K562 (cell line): ENCODE measurements around the gene NCF2. TPM values are rescaled to one million over a fixed set of nuclear protein-coding genes. Genes with fewer than 3 reads are reported as not detected.

ENCODE experiments used
- ATAC-seq: fragments of 200-7000 bp; cut with Tn5 transposase; 3 replicates; pipeline ENCODE4 v1.9.1; 2020; ENCODE audit warnings: moderate library complexity
- BruUV-seq: library from RNA; stranded (reverse); fragments of 400-500 nt; replicated peaks from 2 replicates; lab custom pipeline; 2021; lab: Mats Ljungman, UMichigan
- CTCF ChIA-PET: fragments of 300-600 bp; formaldehyde crosslinking; extraction: SDS; loops from one replicate; lab custom pipeline; 2021; ENCODE audit warnings: low intra/inter-chr PET ratio; lab: Yijun Ruan, JAX
- POLR2A ChIA-PET: fragments of 300-600, 350-650 bp; sonication (Branson Sonifier 250); formaldehyde crosslinking; extraction: SDS; loops from one replicate; lab custom pipeline; 2021; ENCODE audit warnings: antibody characterized with exemption, inconsistent platforms; lab: Yijun Ruan, JAX
- DNase-seq, 4 experiments: peaks; one replicate each; pipeline versions ENCODE4 v3.0.0 to v3.0.0-alpha.2; 2011 to 2018; ENCODE audit warnings: low spot score in 3 of 4, mixed read lengths in 3 of 4; ENCODE audit errors: extremely low read depth in 1 of 4
- FAIRE-seq: peaks from 2 replicates; lab custom pipeline; 2011; peaks lifted over from hg19 to GRCh38; lab: Jason Lieb, UNC
- H2AFZ ChIP-seq: 2 replicates; pipeline ENCODE4 v1.6.0; 2011; ENCODE audit warnings: low read depth, low read length, control low read depth, inconsistent platforms
- H3K27ac ChIP-seq: fragments of 200-600 bp; 3 replicates; pipeline ENCODE4 v1.8.0; 2011; ENCODE audit warnings: low read depth, mild to moderate bottlenecking, control low read depth, inconsistent platforms, low read length, moderate library complexity, mixed read lengths; ENCODE audit errors: extremely low read depth
- H3K27me3 ChIP-seq, 2 experiments: fragments of 300-600 bp in 1 of 2; 2 replicates in 1 of 2; 3 replicates in 1 of 2; pipeline versions ENCODE4 v1.6.0 to v1.8.0; 2011; ENCODE audit warnings: inconsistent platforms in 2 of 2, low read length in 2 of 2, mild to moderate bottlenecking in 1 of 2, mixed read lengths in 1 of 2, moderate library complexity in 1 of 2; ENCODE audit not compliant: control insufficient read depth in 2 of 2, insufficient read depth in 2 of 2
- H3K36me3 ChIP-seq: fragments of 300-600 bp; 3 replicates; pipeline ENCODE4 v1.8.0; 2011; ENCODE audit warnings: mild to moderate bottlenecking, low read length, inconsistent platforms; ENCODE audit not compliant: control insufficient read depth, insufficient read depth
- H3K4me1 ChIP-seq, 2 experiments: fragments of 200-600 bp in 1 of 2; replicated peaks in 1 of 2; 2 replicates in 1 of 2; 3 replicates in 1 of 2; pipeline versions ENCODE4 v1.5.1 to v1.8.0; 2011; ENCODE audit warnings: inconsistent platforms in 2 of 2, low read length in 2 of 2, mild to moderate bottlenecking in 1 of 2, mixed read lengths in 1 of 2, moderate library complexity in 1 of 2; ENCODE audit not compliant: control insufficient read depth in 2 of 2, insufficient read depth in 2 of 2
- H3K4me2 ChIP-seq: 2 replicates; pipeline ENCODE4 v1.6.1; 2011; ENCODE audit warnings: low read length, control low read depth, inconsistent platforms, mixed read lengths; ENCODE audit not compliant: insufficient read depth
- H3K4me3 ChIP-seq: fragments of 200-600 bp; sonication (generic), shearing (Covaris generic); 2 replicates; pipeline ENCODE4 v1.5.1; 2016; ENCODE audit warnings: control low read depth, inconsistent platforms
- H3K79me2 ChIP-seq: fragments of 200-600 bp; 3 replicates; pipeline ENCODE4 v1.8.0; 2011; ENCODE audit warnings: low read length, inconsistent platforms; ENCODE audit not compliant: control insufficient read depth, insufficient read depth
- H3K9ac ChIP-seq, 2 experiments: 2 replicates each; pipeline versions ENCODE4 v1.6.0 to v1.6.1; 2011; ENCODE audit warnings: low read depth in 2 of 2, low read length in 2 of 2, control low read depth in 1 of 2, inconsistent platforms in 1 of 2, mild to moderate bottlenecking in 1 of 2, mixed read lengths in 1 of 2; ENCODE audit not compliant: insufficient read depth in 1 of 2
- H3K9me1 ChIP-seq: one replicate; pipeline ENCODE4 v1.6.0; 2011; ENCODE audit warnings: inconsistent platforms, mild to moderate bottlenecking, low read length, moderate library complexity; ENCODE audit not compliant: control insufficient read depth, insufficient read depth
- H3K9me3 ChIP-seq: replicated peaks from 2 replicates; pipeline ENCODE4 v1.5.1; 2011; ENCODE audit warnings: low read depth, low read length, inconsistent platforms; ENCODE audit not compliant: control insufficient read depth, insufficient read depth
- H4K20me1 ChIP-seq: replicated peaks from 2 replicates; pipeline ENCODE4 v1.6.1; 2011; ENCODE audit warnings: low read length, inconsistent platforms, mixed read lengths; ENCODE audit not compliant: control insufficient read depth, insufficient read depth
- CEBPB ChIP-seq: fragments of 450-650 bp; IDR thresholded peaks from 2 replicates; pipeline ENCODE4 v1.6.1; 2016; ENCODE audit warnings: missing genetic modification characterization, missing compliant biosample characterization
- CEBPG ChIP-seq, 3 experiments: fragments of 200-800 bp in 1 of 3; sonication (Bioruptor generic) in 1 of 3; sonication (generic) in 1 of 3; formaldehyde crosslinking in 1 of 3; IDR thresholded peaks in 2 of 3; conservative IDR thresholded peaks in 1 of 3; 2 replicates each; pipeline versions ENCODE4 v1.6.1 to v1.8.0; 2016 to 2022; ENCODE audit warnings: missing compliant biosample characterization in 2 of 3, missing genetic modification characterization in 2 of 3, mild to moderate bottlenecking in 1 of 3, missing genetic modification reagents in 1 of 3
- CREM ChIP-seq: IDR thresholded peaks from 2 replicates; pipeline ENCODE4 v1.6.1; 2014; ENCODE audit warnings: antibody characterized with exemption, low read depth
- DDX20 ChIP-seq: fragments of 450-650 bp; IDR thresholded peaks from 2 replicates; pipeline ENCODE4 v1.6.1; 2016; ENCODE audit warnings: missing genetic modification characterization, low read depth, mild to moderate bottlenecking, missing compliant biosample characterization, moderate library complexity
- MAFK ChIP-seq: IDR thresholded peaks from 2 replicates; pipeline ENCODE4 v1.6.1; 2011; ENCODE audit warnings: low read length, improper control_type of control experiment
- MCM2 ChIP-seq: fragments of 450-650 bp; IDR thresholded peaks from 2 replicates; pipeline ENCODE4 v1.6.1; 2017; ENCODE audit warnings: low read depth, mild to moderate bottlenecking
- MCM3 ChIP-seq: fragments of 450-650 bp; IDR thresholded peaks from 2 replicates; pipeline ENCODE4 v1.6.1; 2016
- NFATC3 ChIP-seq: fragments of 450-650 bp; IDR thresholded peaks from 2 replicates; pipeline ENCODE4 v1.6.1; 2017; ENCODE audit warnings: mild to moderate bottlenecking
- NR0B1 ChIP-seq: fragments of 450-650 bp; IDR thresholded peaks from one replicate; pipeline ENCODE4 v1.6.1; 2018; ENCODE audit warnings: mild to moderate bottlenecking, moderate library complexity; ENCODE audit not compliant: partially characterized antibody
- NR1H2 ChIP-seq: sonication (generic); formaldehyde crosslinking; IDR thresholded peaks from 2 replicates; pipeline ENCODE4 v1.4.0; 2020; ENCODE audit warnings: mild to moderate bottlenecking, missing genetic modification reagents
- USF1 ChIP-seq: sonication (generic); formaldehyde crosslinking; IDR thresholded peaks from 2 replicates; pipeline ENCODE4 v1.9.0; 2022; ENCODE audit warnings: mild to moderate bottlenecking, missing genetic modification reagents
- ZBTB34 ChIP-seq: fragments of 250-450 bp; sonication (Bioruptor Pico); IDR thresholded peaks from 2 replicates; pipeline ENCODE4 v1.8.0; 2021; ENCODE audit warnings: mild to moderate bottlenecking, moderate library complexity
- ZHX1 ChIP-seq: fragments of 150-350 bp; conservative IDR thresholded peaks from 2 replicates; pipeline ENCODE4 v1.6.1; 2014; ENCODE audit warnings: low read length
- ZNF584 ChIP-seq: fragments of 200-800 bp; sonication (Bioruptor generic); IDR thresholded peaks from 2 replicates; pipeline ENCODE4 v1.6.1; 2016; ENCODE audit warnings: low read depth, mild to moderate bottlenecking, missing genetic modification characterization, missing compliant biosample characterization
- WGBS: fragments of 100-300 bp; shearing (Covaris generic); methylation state at CpG from one replicate; pipeline ENCODE4 v1.1.6; 2016; ENCODE audit warnings: low coverage, mixed read lengths; ENCODE audit not compliant: insufficient coverage; ENCODE audit errors: missing lambda C conversion rate; 5-methylcytosine and 5-hydroxymethylcytosine counted together
- in situ Hi-C: fragments of 300-500 bp; cut with MboI; formaldehyde crosslinking; loops from 4 replicates; pipeline ENCODE4 v1.15.0; 2018; ENCODE audit warnings: inconsistent platforms, mixed read lengths
- intact Hi-C: fragments of 100-400 bp; cut with micrococcal nuclease; formaldehyde crosslinking; loops from 2 replicates; pipeline ENCODE4 v1.14.2; 2022
- polyA plus RNA-seq, 8 experiments: library from polyadenylated mRNA; depleted of rRNA in 4 of 8; stranded (reverse) in 5 of 8; unstranded in 3 of 8; fragments of >200 nt; fragmentation: Nextera tagmentation in 2 of 8; fragmentation: Illumina TruSeq in 1 of 8; extraction: Ambion mirVana in 2 of 8; extraction: Trizol in 1 of 8; gene quantifications; 2 replicates each; pipeline versions ENCODE4 v1.2.1 to v1.2.3, GENCODE V29; 2011 to 2014; ENCODE audit warnings: inconsistent platforms in 1 of 8, missing spikeins in 1 of 8
- total RNA-seq, 7 experiments: library from RNA; depleted of rRNA in 6 of 7; stranded (reverse); fragments of >200 nt in 6 of 7; fragmentation: Illumina TruSeq in 2 of 7; extraction: Trizol in 2 of 7; gene quantifications; 2 replicates each; pipeline versions ENCODE4 v1.2.1 to v1.2.3, GENCODE V29; 2011 to 2021; ENCODE audit warnings: low replicate concordance in 1 of 7

Gene NCF2
- total and polyA plus RNA-seq, 9 of the 15 experiments (the other 6 are each of a cell fraction or from before 2014, with no cell fraction given): 0.07 to 0.54 (median 0.16) TPM; not detected in 3

GRCh38 chr1:183632964-183633363, 42.7 kb upstream of the NCF2 start (continued):
- TF ChIP-seq MCM3: no peak
- no peak for TF ChIP-seq MAFK
- no peak for TF ChIP-seq NR0B1
- TF ChIP-seq ZNF584 (CRISPR knock-in tag): no peak

GRCh38 chr1:183632114-183632513, 41.9 kb upstream of the NCF2 start:
- peaks cover 0 to 15% of the 10 kb centered on the region in 2 experiments; a peak in 4 of 5 replicates for H3K4me1 ChIP-seq
- TF ChIP-seq ZHX1: no peak
- no peak for TF ChIP-seq DDX20 (tag)
- no peak for TF ChIP-seq CREM
- TF ChIP-seq NFATC3: no peak
- peak; percentile 33; the same call in 1 of the 2 replicates for TF ChIP-seq CEBPB (tag)
- TF ChIP-seq MCM2: no peak
- TF ChIP-seq USF1 (CRISPR knock-in tag): no peak
- TF ChIP-seq ZBTB34 (CRISPR knock-in tag): no peak
- no peak for TF ChIP-seq NR1H2 (CRISPR knock-in tag)
- no peak for TF ChIP-seq CEBPG (CRISPR knock-in tag; IDR thresholded peaks at IDR 0.05)
- peak in 1 of 2 experiments; percentile 43; a peak in 1 of 4 replicates for TF ChIP-seq CEBPG (tag; conservative IDR thresholded peaks at IDR 0.05 in 1 of 2, IDR thresholded peaks at IDR 0.05 in 1 of 2)

More at GRCh38 chr1:183632114-183632513, 41.9 kb upstream of the NCF2 start:
- ChIA-PET POLR2A (interaction anchor here (0.7 kb wide), 1 partner anchor 163 kb away, joined by 3 read pairs; no protein-coding TSS in a partner anchor), CTCF (no interaction called here)
- in situ Hi-C loops (no loop called here), intact Hi-C loops (loop anchor here (10.0 kb wide), 1 partner anchor 423 kb away; the partner anchor contains the start of gene TSEN15)
- FAIRE-seq: no peak
- Histone ChIP-seq H3K4me3 (no peak overlapping the region), H3K79me2 (peaks cover 39% of the 10 kb centered on the region), H4K20me1 (no peaks in the 10 kb centered on the region), H3K4me2 (no peak overlapping the region), H3K27ac (no peak overlapping the region), H3K36me3 (peaks cover 43% of the 10 kb centered on the region), H3K9ac (no peak overlapping the region), H3K27me3 (peaks cover 0 to 4% of the 10 kb centered on the region in 2 experiments; a peak in 1 of 5 replicates), H2AFZ (no peak overlapping the region), H3K9me1 (no peaks in the 10 kb centered on the region), H3K9me3 (no peaks in the 10 kb centered on the region)
- 61% methylated on average over 2 of the region's 2 CpGs for WGBS
- no TSS peak for BruUV-seq
- no peak for ATAC-seq
- DNase-seq: no peak
